Activated CD4-positive, CD25-positive, alpha-beta regulatory T cell treated with anti-CD3 and anti-CD28 coated beads, Interleukin-2, amount 50 U/mL, for 24 hours (primary cell): ENCODE measurements around the gene RNF183.
A peak's percentile ranks its signal among the peaks of the same experiment; 100 is the strongest.

ENCODE experiments used
- ATAC-seq, 2 donors: fragments of 150-1000 bp; cut with Tn5 transposase; one replicate each; pipeline ENCODE4 v1.10.0; 2021; ENCODE audit warnings: mild to moderate bottlenecking in 1 of 2, moderate library complexity in 1 of 2

The RNF183 gene

GRCh38 chr9:113302792-113303418 is at the start of gene RNF183:
Gene RNF183 (minus strand): TSS chr9:113303376. CDS start chr9:113298184, 5,192 bp downstream.
- no peak for ATAC-seq

- ATAC-seq = no peak
Measured at GRCh38 chr9:113352411-113352810, 49.2 kb upstream of the RNF183 start.

GRCh38 chr9:113352006-113352405 is 48.8 kb upstream of the RNF183 start:
- no peak for ATAC-seq

GRCh38 chr9:113350937-113351336 is 47.8 kb upstream of the RNF183 start:
- peak; percentile 37 to 49 for ATAC-seq

- no peak for ATAC-seq
Measured at GRCh38 chr9:113350107-113350661, 47.0 kb upstream of the RNF183 start.

- peak; percentile 44 to 52 for ATAC-seq
Measured at GRCh38 chr9:113349445-113350094, 46.4 kb upstream of the RNF183 start, which contains the start of gene BSPRY. Gene BSPRY (plus strand): TSS chr9:113349541. CDS start chr9:113349580, 39 bp downstream.

- ATAC-seq = no peak
Measured at GRCh38 chr9:113349066-113349444, 45.9 kb upstream of the RNF183 start.

- no peak for ATAC-seq
Measured at GRCh38 chr9:113348437-113348836, 45.3 kb upstream of the RNF183 start.

GRCh38 chr9:113345671-113346070 is 42.5 kb upstream of the RNF183 start:
- ATAC-seq = no peak

GRCh38 chr9:113345190-113345589 is 42.0 kb upstream of the RNF183 start:
- no peak for ATAC-seq

- ATAC-seq = no peak
Measured at GRCh38 chr9:113343732-113344231, 40.6 kb upstream of the RNF183 start.

GRCh38 chr9:113341712-113342410 is 38.7 kb upstream of the RNF183 start:
- no peak for ATAC-seq

GRCh38 chr9:113340011-113340699 is 37.0 kb upstream of the RNF183 start, which contains the start of gene WDR31:
Gene WDR31 (minus strand): TSS chr9:113340275. CDS start chr9:113332022, 8,253 bp downstream.
- peak; percentile 98 for ATAC-seq

GRCh38 chr9:113337714-113338113 is 34.5 kb upstream of the RNF183 start:
- ATAC-seq = no peak

- ATAC-seq = no peak
Measured at GRCh38 chr9:113331780-113332179, 28.6 kb upstream of the RNF183 start.

GRCh38 chr9:113328045-113328782 is 25.0 kb upstream of the RNF183 start:
- ATAC-seq = no peak

- no peak for ATAC-seq
Measured at GRCh38 chr9:113326230-113326629, 23.1 kb upstream of the RNF183 start.

GRCh38 chr9:113322671-113323070 is 19.5 kb upstream of the RNF183 start:
- no peak for ATAC-seq

GRCh38 chr9:113320051-113320450 is 16.9 kb upstream of the RNF183 start:
- no peak for ATAC-seq

- ATAC-seq = no peak
Measured at GRCh38 chr9:113319054-113319453, 15.9 kb upstream of the RNF183 start.

- no peak for ATAC-seq
Measured at GRCh38 chr9:113317777-113318176, 14.6 kb upstream of the RNF183 start.

GRCh38 chr9:113316030-113316429 is 12.9 kb upstream of the RNF183 start:
- ATAC-seq = no peak
